AG09309 (cell line): ENCODE results near the gene PRPH.

Experiments
- DNase-seq: peaks from one replicate; pipeline ENCODE4 v3.0.0-alpha.2; 2010; ENCODE audit warnings: low read depth
- H3K4me3 ChIP-seq: 2 replicates; pipeline ENCODE4 v1.5.1; 2011; ENCODE audit warnings: mild to moderate bottlenecking, low read depth, low read length, moderate library complexity; ENCODE audit not compliant: control insufficient read depth
- TF ChIP-seq, protein P1 (sequence below): IDR thresholded peaks from 2 replicates; pipeline ENCODE4 v1.5.1; 2011; ENCODE audit warnings: mild to moderate bottlenecking, low read depth, low read length, inconsistent platforms; ENCODE audit not compliant: insufficient read depth, control insufficient read depth; ENCODE audit errors: missing control alignments

The PRPH gene

DNA sequence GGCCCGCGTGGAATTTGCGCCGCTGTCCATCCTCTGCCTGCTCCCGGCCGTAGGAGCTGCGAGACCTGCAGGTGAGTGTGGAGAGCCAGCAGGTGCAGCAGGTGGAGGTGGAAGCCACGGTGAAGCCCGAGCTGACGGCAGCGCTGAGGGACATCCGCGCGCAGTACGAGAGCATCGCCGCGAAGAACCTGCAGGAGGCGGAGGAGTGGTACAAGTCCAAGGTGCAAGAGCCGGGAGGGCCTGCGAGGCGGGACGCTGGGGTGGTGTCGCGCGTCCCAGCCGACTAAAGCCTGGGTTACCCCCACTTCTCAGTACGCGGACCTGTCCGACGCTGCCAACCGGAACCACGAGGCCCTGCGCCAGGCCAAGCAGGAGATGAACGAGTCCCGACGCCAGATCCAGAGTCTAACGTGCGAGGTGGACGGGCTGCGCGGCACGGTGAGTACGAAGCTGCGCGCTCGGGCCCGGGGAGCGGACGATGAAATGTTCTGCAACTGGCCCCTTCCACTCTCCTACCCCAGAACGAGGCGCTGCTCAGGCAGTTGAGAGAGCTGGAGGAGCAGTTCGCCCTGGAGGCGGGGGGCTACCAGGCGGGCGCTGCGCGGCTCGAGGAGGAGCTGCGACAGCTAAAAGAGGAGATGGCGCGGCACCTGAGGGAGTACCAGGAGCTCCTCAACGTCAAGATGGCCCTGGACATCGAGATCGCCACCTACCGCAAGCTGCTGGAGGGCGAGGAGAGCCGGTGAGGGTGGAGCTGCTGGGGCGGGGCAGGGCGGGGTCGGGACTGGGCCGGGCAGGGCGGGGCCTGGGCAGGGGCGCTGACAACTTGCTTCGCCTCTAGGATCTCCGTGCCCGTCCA lies 2.1 kb downstream of the PRPH start:
- no peak for DNase-seq
- TF ChIP-seq, protein P1, sequence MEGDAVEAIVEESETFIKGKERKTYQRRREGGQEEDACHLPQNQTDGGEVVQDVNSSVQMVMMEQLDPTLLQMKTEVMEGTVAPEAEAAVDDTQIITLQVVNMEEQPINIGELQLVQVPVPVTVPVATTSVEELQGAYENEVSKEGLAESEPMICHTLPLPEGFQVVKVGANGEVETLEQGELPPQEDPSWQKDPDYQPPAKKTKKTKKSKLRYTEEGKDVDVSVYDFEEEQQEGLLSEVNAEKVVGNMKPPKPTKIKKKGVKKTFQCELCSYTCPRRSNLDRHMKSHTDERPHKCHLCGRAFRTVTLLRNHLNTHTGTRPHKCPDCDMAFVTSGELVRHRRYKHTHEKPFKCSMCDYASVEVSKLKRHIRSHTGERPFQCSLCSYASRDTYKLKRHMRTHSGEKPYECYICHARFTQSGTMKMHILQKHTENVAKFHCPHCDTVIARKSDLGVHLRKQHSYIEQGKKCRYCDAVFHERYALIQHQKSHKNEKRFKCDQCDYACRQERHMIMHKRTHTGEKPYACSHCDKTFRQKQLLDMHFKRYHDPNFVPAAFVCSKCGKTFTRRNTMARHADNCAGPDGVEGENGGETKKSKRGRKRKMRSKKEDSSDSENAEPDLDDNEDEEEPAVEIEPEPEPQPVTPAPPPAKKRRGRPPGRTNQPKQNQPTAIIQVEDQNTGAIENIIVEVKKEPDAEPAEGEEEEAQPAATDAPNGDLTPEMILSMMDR, result no peak
- peak overlapping the region; percentile 8 for H3K4me3 ChIP-seq

- no peak for DNase-seq
- H3K4me3 ChIP-seq, result no peak overlapping the region
- TF ChIP-seq, protein P1, result no peak
Observed at GRCh38 chr12:49297695-49298060, 2.7 kb downstream of the PRPH start.

- H3K4me3 ChIP-seq, result no peak overlapping the region
- TF ChIP-seq, protein P1, result no peak
- DNase-seq, result no peak
Observed at GRCh38 chr12:49298160-49298559, 3.2 kb downstream of the PRPH start.

- no peak overlapping the region for H3K4me3 ChIP-seq
- DNase-seq, result no peak
- TF ChIP-seq, protein P1, result no peak
Observed at GRCh38 chr12:49301760-49302159, 6.8 kb downstream of the PRPH start.

DNA sequence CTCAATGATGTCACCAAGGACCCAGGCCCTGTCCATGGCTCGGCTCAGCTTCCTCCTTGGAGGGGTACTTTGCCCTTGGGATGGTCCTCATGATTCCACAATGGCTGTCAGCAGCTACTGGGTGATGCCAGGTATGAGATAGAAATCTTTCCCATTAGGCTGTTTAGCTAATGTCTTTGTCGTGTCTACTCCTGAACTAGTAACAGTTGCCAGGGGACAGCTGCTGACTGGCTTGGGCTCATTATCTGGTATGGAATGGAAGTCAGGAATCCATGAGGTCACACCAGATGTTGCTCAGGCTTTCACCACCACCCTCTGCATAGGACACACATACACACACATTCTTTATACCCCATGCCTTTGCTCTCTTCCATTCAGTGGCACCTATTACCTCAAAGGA lies 9.2 kb downstream of the PRPH start:
- TF ChIP-seq, protein P1, result no peak
- no peak overlapping the region for H3K4me3 ChIP-seq
- peak; percentile 31 for DNase-seq

- DNase-seq, result no peak
- no peak overlapping the region for H3K4me3 ChIP-seq
- TF ChIP-seq, protein P1, result no peak
Observed at GRCh38 chr12:49305762-49306510, 11.0 kb downstream of the PRPH start.
